ELF-1 (cell line): ENCODE results near the gene MSI2.
"Not testable (repeated sequence)": the region's sequence is repeated elsewhere in the genome, so short reads cannot be mapped to it uniquely, and the experiment has no call there.

Experiments
- DNase-seq: peaks from one replicate; pipeline ENCODE4 v3.0.0-alpha.2; 2016; ENCODE audit warnings: low read depth, low spot score

MSI2 gene

DNA sequence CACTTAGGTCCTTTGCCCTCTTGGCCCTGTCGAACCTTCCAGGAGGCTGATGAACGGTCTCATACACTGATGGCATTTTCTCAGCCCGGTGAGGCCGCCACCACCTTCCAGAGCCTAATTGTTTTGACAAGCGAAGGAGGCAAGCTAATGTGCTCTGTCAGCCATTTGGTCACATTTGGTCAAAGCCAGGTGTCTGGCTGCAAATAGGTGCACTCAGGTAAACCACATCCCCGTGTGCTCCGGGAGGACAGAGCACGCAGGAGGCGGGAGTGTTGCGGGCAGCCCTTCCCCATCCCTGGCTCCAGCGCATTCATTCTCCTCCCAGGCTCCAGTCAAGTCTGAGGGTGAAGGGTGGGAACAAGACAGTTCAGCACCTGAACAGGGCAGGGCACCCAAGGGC is 240.1 kb downstream of the MSI2 start:
- no peak for DNase-seq

DNA sequence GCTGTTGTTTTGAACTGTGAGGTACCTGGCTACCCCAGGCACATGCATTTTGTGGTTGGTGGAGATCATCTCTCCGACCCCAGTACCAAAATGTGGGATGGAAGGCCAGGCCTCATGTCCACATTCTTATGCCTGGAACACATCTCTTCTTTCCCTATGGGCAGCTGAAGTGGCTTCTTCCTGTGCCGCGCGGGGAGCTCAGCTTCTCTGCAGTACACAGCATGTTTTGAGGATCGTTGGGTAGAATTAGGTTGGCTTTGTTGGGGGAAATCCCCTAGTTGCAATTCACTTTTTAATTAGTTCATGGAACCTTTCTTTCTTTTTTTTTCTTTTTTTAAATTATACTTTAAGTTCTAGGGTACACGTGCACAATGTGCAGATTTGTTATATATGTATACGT is 242.1 kb downstream of the MSI2 start:
- no peak for DNase-seq

DNA sequence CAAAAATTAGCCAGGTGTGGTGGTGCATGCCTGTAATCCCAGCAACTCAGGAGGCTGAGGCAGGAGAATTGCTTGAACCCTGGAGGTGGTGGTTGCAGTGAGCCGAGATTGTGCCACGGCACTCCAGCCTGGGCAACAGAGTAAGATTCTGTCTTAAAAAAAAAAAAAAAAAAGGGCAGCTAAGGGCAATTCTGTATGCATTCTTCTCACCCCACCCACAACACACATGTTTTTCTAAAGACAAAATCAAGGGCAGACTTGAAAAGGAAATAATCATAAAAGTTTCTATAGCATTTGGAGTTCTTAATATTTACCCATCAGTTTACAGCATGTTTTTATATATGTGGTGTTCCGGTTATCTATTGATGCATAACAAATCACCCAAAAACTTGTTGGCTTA is 242.9 kb downstream of the MSI2 start:
- DNase-seq = not testable (repeated sequence)

DNA sequence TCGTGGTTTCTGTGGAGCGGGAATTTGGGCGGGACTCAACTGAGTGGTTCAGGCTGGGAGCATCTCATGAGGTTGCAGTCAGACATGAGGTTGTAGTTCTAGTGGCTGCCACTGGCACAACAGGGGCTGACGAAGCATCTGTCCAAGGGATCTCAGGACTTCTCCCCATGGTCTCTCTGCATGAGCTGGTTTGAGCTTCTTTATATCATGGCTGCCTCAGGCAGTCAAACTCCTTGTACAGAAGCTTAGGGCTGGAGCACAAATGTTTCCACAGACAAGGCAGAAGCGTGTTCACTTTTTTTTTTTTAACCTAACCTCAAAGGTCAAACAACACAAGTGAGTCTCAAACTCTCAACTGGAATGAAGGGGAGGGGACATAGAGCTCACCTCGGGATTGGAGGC is 243.3 kb downstream of the MSI2 start:
- no peak for DNase-seq

DNA sequence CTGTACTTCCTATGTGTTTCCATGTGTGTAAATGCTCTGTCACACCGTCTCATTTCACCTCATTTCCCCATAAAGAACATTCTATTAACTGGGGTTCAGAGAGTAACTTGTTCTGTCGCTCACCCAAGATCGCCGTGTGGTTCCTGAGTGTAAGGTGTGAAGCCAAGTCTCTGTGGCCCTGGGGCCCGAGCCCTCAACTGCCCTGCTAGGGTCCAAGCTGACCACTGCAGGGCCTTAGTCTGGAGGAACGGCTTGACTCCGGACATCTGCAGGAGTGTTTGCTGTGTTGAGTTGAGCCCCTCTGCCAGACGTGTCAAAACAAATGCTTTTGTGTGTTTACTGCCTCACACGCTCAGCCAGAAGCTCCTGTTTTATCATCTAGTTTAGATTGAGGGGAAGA is 244.7 kb downstream of the MSI2 start:
- no peak for DNase-seq

DNA sequence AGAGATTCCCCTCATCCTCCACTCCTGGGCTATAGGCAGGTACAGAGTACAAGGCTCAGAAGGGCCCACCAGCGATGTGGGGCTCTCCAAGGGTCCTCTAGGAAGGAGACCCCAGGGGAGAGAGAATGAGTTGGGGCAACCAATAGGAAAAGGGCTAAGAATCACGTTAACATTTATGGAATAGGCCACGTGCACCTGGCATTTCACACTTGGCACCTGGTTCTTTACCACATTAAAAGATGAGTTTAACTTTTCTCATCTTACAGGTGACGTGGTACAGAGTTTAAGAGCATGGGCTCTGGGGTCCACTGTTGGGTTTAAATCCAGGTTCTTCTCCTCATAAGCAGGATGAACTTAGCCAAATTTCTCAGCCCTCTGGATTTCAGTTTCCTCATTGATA is 245.7 kb downstream of the MSI2 start:
- no peak for DNase-seq

DNA sequence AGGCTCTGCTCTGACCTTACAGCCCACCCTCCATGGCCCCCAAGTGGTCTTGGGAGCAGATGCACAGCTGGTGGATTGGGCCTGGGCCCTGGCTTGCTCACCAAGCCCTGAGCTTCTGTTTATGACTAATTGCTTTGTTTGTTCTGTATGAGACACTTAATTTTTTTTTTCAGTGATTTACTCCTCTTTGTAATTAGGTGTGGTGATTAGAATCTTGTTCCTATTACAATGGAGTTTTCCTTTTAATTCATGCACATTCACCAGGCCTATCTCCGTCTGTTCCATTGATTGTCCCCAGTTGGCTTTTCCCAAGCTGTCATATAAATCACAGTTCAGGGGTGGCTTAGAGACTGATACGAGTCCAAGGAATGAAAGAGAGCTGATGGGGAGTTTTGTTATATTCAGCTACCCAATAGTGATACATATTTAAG is 246.5 kb downstream of the MSI2 start:
- DNase-seq = no peak

DNA sequence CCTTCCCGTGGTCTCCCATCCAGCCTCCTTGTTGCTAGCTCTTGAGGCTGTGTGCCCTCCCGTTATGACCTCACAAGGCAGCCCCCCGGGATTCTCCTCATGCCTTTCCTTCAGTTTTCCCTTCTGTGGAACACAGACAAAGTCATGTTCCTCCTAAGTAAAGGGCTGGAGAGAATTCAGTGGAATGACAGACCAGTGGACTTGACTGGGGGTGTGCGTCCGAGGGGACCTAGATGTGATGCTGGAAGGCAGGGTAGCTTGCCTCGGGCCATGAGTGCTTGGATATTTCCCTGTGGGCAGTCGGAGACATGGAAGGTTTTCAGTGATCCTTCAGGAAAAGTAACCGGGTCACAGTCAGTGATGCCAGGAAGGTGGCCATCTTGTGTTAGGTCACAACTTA is 247.9 kb downstream of the MSI2 start:
- no peak for DNase-seq

DNA sequence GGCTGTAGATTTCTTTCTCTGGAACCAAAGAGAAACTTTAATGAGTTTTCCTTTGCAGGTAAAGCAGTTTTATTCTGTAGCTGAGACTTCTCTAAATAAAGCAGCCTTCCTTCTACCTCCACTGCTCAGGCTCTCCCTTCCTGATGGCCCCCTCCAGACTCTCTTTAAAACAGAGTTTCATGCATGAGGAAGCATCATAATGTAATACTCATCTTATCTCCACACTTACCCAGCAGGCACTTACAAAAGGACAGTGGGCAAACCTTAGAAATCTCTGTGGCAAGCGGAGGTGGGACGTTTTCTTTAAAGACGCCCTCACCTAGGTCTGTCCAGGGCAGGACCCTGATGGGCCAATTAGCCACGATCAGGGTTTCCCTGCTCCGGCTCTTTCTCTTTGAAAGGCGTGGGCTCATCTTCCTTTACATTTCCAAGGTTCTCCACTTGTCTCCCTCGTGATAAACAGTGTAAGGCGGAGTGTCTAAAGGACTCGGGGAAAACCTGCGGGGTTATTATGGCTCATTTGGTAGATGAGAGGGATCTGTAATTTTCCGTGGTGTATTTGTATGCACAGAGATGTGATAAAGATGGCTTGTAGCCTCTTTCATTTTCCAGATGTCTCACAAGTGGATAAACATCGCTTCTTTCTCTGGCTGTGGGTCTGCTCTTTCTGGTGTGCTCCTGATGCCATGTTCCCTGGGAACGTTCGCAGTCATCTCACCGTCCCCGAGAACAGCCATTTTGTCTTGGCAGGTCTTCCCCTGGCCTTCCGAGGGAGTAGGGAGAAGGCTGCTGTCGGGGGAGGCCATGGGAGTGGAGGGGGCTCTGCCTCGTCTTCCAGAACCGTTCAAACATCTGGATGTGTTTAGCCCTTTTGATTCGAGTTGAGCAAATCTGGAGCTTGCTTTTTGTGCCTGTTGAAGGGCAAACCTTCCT is 249.8 kb downstream of the MSI2 start:
- DNase-seq = no peak

DNA sequence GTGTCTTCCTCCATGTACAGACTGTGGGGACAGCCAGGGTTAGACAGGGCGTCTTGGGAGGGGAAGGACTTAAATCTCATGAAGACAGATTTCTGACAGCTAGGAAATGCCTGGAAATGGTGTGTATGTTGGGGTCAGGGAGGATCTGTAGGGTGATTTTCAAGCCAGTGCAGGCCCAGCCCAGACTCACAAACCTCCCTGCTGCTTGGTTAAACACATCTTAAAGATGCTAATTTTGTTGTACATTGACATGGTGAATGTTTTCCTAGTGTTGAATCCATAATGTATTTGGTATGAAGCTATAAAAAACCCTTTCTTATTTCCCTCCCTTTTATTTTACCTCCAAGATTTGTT is 250.4 kb downstream of the MSI2 start:
- DNase-seq = peak; percentile 26

DNA sequence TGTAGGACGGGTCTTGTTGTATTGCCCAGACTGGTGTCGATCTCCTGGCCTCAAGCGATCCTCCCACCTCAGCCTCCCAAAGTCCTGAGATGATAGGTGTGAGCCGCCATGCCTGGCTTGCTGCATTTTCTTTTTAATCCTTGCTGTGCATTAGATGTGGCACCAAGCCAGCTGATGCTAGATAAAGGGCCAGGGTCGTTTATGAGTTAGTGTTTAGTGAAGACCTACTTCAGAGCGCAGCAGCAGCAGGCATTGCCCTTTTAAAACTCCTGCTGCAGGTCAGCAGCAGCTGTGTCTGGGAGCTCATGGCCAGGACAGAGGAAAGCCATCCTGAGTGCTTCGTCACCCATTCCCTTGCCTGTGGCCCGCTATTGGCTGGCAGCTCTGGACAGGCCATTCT is 251.5 kb downstream of the MSI2 start:
- DNase-seq = no peak

DNA sequence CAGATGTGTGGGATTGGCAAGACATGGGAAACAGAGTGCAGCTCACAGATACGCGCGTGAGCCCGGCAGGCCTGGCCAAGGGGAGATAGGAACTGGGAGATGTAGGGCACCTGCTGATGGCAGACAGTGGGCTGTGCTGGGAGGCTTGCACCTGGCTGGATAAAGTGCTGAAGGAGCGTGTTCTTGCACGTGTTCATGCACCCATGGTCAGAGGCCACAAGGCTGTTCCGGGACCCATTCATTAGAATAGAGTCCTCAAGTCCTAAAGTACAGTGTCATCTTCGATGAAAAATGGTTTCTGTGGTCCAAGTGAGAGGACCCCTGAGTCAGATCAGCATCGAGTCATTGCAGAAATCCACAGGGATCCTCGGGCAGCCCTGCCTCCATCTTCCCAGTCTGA is 252.3 kb downstream of the MSI2 start:
- no peak for DNase-seq

DNA sequence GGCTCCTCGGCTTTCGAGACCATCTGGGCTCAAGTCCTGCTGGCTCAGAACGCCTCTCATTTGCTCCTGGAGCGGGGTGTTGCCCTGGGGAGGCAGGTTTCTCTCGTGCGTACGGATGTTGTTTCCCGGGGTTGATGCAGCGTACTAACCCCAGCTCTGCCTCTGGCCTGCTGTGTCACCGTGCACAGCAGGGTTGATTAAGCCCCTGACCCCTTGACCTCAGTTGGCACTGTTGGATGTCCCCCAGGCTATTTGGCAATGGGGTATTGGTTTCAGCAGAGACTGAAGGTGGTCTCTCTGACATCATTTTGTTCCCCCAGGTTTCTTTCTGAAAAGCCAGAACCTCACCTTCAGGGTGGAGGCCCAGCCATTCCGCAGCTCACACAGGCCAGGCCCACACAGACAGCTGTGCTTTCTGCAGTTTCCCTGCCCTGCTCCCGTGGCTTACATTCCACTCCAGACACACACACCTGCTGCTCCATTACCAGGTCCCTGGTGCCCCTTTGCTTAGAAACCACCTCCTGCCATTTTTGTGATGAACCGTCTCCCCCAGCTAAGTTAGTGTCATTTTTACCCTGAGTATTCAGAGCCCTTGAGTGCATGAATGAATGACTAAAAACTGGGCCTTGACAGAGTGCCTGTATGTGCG is 255.3 kb downstream of the MSI2 start:
- DNase-seq = peak; percentile 54

DNA sequence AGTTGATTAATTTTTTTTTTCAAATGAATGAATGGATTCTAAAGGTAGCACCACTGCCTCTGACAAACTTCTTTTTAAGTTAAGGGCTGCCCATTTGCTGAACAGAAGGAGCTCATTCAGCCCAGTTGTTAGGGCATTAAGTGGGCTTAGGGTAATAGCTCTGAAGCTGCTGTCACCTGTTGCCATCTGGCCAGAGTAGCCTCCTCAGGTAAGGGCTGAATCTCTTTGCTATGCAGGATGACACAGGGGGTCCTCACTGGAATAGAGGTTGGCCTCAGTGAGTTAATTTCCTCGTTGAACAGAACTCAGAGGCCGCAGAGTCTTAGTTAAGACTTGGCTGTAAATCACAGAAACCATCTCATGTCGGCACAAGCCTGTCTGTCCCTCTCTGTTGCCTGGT is 255.9 kb downstream of the MSI2 start:
- DNase-seq = no peak

DNA sequence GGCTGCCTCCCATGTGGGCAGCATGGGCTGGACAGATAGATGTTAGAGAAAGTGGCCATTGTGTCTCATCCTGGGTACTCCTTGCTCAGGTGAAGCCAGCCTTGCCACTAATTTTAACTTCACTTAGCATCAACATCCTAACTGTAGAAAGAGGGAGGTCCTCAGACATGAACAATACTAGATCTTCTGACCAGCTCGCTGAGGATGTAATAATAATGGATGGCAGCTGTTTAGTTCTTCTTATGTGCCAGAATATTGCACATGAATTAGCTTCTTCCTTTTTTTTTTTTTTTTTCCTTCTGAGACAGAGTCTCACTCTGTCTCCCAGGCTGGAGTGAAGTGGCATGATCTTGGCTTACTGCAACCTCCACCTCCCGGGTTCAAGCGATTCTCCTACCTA is 256.4 kb downstream of the MSI2 start:
- DNase-seq = no peak

DNA sequence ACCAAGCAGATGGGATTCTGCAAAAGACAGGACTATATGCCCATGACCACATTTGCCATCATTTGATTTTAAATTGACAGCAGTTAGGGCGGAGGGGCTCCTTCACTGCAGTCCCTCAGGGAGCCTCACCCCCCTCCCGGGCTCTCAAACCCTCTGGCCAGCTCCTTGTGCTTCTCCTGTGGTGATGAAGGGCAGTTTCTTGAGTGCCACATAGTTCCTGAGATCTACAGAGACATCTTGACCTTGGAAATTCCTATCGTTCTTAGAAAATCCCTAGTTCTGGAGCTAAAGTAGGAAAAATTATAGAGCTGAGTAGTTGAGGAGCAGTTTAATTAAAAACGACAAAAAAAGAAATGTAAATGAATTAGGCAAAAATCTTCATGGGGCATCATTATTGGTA is 257.2 kb downstream of the MSI2 start:
- no peak for DNase-seq

DNA sequence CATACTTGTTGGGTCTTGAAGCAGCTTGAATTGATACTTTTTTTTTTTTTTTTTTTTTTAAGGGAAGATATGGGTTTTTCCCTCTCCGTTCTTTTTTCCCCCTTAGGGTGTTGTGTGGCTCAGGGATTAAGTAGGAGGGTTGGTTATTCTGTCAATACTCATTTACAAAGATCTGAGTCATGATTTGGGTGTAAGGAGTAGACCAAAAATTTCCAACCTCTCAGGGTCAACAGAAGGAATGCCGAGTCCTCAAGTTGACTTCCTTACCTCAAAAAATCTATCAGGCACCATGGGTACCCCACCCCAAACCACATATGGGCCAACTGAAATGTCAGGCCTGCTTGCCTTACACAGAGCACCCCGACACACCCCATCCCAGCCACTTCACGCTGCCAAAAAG is 258.3 kb downstream of the MSI2 start:
- no peak for DNase-seq

DNA sequence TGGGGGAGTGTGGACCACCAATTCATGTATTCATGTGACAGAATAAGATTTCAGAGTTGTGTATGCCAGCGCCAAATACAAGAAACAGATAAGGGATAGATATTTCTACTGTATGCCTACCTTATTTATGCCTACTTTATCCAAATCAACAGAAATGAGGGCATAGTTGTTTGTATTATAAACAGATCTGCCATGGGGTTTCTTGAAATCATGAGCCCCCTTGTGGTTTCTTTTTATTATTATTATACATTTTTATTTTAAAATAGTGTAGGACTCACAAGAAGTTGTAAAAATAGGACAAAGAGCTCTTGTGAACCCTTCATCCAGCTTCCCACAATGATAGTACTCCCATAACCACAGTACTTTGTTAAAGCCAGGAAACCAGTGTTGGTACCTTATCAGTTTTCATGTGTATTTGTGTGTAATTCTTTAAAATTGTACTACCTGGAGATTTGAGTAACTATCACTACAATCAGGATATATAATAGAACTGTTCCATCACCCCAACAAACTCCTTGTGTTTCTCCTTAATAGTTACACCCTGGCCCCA is 259.4 kb downstream of the MSI2 start:
- DNase-seq = no peak

DNA sequence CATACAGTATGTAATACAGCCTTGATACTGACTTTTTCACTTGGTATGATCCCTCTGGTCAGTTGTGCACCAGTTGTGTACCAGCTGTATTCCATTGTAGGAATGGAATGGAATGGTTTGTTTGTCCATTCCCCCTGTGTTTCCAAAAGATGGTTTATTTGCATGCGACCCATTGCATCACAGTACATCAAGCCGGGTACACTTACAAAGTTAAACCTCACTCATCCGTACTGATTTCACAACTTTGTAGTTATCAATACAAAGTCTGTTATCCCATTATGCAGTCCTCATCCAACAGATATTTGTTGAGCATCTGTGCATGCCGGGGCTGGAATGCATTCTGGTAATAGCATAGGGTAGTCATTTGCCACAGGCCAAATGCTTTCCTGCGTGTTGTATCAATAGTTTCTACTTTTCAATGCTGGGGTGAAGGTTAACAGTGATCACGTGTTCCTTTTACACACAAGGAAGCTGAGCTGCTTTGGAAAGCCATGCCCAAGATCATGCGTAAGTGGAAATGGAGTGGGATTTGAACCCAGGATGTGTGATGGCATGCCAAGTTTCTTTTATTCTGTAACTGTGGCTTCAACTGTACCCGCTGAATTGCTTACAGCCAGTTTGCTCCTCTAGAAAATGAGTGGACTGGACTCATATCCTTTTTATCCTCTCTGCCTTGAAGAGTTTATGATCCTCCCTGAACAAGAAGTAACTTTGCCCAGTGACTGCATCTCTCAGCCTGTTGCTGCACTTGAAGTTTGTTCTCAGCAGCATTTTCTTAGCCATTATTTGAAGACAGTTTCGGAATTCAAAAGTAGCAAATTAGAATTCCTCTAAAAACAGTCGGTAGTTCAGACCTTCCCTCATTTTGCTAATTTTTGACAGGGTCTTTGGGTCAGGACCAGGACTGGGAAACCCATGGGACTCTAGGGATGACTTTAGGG is 260.2 kb downstream of the MSI2 start:
- DNase-seq = no peak

DNA sequence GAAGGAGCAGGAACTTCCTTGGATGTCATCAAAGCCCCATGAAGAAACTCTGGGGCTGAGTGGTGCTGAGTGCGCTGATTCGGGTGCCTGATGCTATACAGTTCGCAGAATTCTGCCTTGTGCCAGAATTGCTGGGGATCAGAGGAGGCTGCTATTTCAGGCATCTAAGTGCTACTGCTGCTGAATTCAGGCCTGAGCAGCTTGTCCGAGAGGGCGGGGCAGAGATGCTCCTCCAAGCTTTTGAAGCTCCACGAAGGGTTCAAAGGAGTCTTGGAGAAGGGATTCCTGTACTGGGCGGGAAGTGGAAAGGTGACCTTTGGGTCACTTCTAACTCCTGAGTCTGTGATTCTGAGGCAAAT is 260.9 kb downstream of the MSI2 start:
- no peak for DNase-seq

DNA sequence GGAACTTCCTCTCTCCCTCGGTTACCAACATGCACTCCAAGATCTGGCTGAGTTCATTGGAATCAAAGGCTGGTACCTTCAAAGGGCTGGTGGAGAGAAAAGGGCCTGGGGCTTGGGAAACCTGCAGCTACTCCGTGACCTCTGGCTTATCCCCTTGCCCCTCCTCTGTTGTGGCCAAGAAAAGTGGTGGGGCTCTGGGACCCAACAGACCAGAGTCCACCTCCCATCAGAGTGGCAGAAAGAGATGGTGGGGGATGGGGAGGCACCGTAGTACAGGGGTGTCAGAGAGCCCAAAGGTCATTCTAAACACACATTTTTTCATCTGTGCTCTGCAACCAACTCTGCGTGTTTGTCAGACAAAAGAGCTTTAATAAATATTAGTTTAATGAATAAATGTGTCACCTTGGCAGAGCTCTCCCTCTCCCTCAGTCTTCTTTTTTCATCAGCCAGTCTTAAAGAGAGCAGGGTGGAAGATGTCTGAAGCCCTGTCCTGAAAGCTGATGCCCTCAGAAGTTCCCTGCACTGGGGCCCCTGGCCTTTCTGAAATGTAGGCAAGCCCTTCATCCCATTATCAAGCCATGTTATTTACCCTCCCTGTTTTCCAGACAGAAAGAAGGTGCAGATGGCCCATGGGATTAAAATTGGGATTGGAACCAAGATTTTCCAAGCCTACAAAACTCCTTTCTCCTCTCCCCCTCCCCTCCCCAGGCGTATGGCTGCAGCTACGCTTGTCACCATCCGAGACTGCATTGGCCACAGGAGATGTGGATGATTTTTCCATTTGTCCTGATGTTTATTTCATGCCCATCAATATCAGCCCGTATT is 261.5 kb downstream of the MSI2 start:
- peak; percentile 82 for DNase-seq
